Erythroblast (primary cell): ENCODE measurements around the gene RAPH1.
A peak's percentile ranks its signal among the peaks of the same experiment; 100 is the strongest.
"Not testable (repeated sequence)": the region's sequence is repeated elsewhere in the genome, so short reads cannot be mapped to it uniquely, and the experiment has no call there.

Experiments used
- DNase-seq, 2 experiments: peaks; one replicate each; lab custom pipeline; 2025; lab: John Stamatoyannopoulos, UW
- GATA1 ChIP-seq: IDR thresholded peaks from 2 replicates; pipeline ENCODE4 v1.6.1; 2011; ENCODE audit warnings: low read depth, mild to moderate bottlenecking, control low read depth, low read length, moderate library complexity
- POLR2A ChIP-seq: IDR thresholded peaks from 2 replicates; pipeline ENCODE4 v1.6.1; 2011; ENCODE audit warnings: mild to moderate bottlenecking, low read length

RAPH1 gene

GRCh38 chr2:203535784-203536585 is 884 bp upstream of the RAPH1 start:
- DNase-seq = peak; percentile 45 to 54
- TF ChIP-seq GATA1 (no peak), POLR2A (no peak)

GRCh38 chr2:203534621-203535077 is 452 bp downstream of the RAPH1 start:
- TF ChIP-seq POLR2A = no peak
- no peak for TF ChIP-seq GATA1
- DNase-seq = peak in 1 of 2 experiments; percentile 45

- peak in 1 of 2 experiments; percentile 4 for DNase-seq
- TF ChIP-seq POLR2A = no peak
- no peak for TF ChIP-seq GATA1
Observed at GRCh38 chr2:203533676-203534591, 1.2 kb downstream of the RAPH1 start.

GRCh38 chr2:203532957-203533658 is 2.0 kb downstream of the RAPH1 start:
- no peak for TF ChIP-seq POLR2A
- no peak for TF ChIP-seq GATA1
- peak in 1 of 2 experiments; percentile 3 for DNase-seq

GRCh38 chr2:203527719-203528118 is 7.4 kb downstream of the RAPH1 start:
- no peak for DNase-seq
- TF ChIP-seq GATA1 (no peak), POLR2A (no peak)

- not testable (repeated sequence) for DNase-seq
Observed at GRCh38 chr2:203513268-203513667, 21.8 kb downstream of the RAPH1 start.

GRCh38 chr2:203510941-203511305 is 24.2 kb downstream of the RAPH1 start:
- TF ChIP-seq POLR2A = no peak
- no peak for TF ChIP-seq GATA1

GRCh38 chr2:203510256-203510940 is 24.7 kb downstream of the RAPH1 start:
- TF ChIP-seq GATA1 (no peak), POLR2A (no peak)
- no peak for DNase-seq

More at GRCh38 chr2:203510941-203511305, 24.2 kb downstream of the RAPH1 start:
- DNase-seq = peak in 1 of 2 experiments; percentile 3

- not testable (repeated sequence) for DNase-seq
Observed at GRCh38 chr2:203503460-203503859, 31.6 kb downstream of the RAPH1 start.

GRCh38 chr2:203501873-203502272 is 33.2 kb downstream of the RAPH1 start:
- no peak for DNase-seq

GRCh38 chr2:203500951-203501350 is 34.1 kb downstream of the RAPH1 start:
- TF ChIP-seq GATA1 (no peak), POLR2A (no peak)
- no peak for DNase-seq

More at GRCh38 chr2:203501873-203502272, 33.2 kb downstream of the RAPH1 start:
- TF ChIP-seq GATA1 (no peak), POLR2A (no peak)

- TF ChIP-seq POLR2A (no peak), GATA1 (no peak)
- DNase-seq = no peak
Observed at GRCh38 chr2:203500297-203500696, 34.8 kb downstream of the RAPH1 start.

- no peak for TF ChIP-seq GATA1
- DNase-seq = no peak
Observed at GRCh38 chr2:203498161-203498560, 36.9 kb downstream of the RAPH1 start.
